Measurements from ENCODE around the gene LAMA2. TPM values are rescaled to one million over a fixed set of nuclear protein-coding genes. Genes with fewer than 3 reads are reported as not detected.
A peak's percentile ranks its signal among the peaks of the same experiment; 100 is the strongest.

Gene LAMA2
- total RNA-seq, 1 experiment from 2014 or later: 8.2 TPM

DNA sequence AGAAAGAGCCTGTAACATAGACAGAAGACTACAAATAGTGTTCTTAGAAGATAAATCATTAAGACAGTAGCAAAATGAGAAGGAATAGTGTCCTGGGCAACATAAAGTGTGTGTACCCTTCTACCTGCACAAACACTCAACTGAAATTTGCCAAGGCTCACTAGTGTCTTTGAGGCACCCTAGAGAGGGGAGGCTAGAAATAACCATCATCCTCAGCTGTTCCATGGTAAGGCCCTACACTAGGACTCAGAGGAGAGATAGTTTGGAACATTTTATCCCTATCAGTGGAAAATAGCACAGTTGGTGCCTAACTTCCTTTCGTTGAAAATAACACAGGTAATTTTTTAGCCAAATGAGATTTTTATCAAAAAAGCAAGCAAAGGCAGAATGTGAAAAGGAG, 230.7 kb downstream of the LAMA2 start (continued):
- TF ChIP-seq, protein P1, sequence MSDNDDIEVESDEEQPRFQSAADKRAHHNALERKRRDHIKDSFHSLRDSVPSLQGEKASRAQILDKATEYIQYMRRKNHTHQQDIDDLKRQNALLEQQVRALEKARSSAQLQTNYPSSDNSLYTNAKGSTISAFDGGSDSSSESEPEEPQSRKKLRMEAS (IDR thresholded peaks at IDR 0.05): no peak
- TF ChIP-seq CEBPB (IDR thresholded peaks at IDR 0.05; ENCODE audit: low read depth): no peak
- TF ChIP-seq YY1 (IDR thresholded peaks at IDR 0.05; ENCODE audit: extremely low read depth, insufficient replicate concordance, low read depth, low read length): no peak
- TF ChIP-seq EGR1 (IDR thresholded peaks at IDR 0.05; ENCODE audit: low read depth): no peak
- TF ChIP-seq ELF1 (IDR thresholded peaks at IDR 0.05; ENCODE audit: borderline replicate concordance, low read depth): no peak

DNA sequence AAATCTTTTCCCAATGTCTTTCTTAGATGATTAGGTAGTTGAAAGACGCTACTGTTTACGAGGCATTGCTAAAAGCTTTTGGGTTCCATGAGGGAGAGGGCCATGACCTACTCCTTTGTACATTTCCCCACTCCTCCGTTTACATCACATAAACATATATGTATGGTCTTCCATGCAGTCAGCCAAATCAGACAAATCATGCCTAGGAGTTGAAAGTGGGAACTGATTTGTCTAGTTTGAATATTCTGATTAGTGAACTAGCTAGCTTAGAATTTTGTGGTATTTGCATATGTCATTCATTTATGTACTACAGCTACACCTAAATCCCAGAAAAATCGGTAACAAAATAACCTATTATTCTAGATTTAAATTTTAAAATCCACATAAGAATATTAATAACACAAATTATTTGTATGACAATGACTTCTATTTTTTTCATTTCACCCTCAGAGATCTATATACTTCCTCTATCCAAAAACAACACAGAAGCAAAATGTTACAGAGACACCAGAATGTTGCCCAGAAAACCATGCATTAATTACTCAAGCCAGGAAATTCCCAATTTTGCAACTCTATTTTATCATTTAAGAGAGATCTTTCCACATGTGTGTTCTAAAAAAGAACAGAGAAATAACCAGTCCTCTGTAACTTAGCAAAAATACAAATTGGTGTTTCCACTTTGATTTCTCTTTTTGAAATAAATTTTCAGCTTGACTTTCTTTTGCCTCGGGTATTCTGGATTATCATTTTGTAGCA, 231.9 kb downstream of the LAMA2 start:
- RAD21 ChIA-PET (ENCODE audit: low non-redundant PET in 1 of 2, low total read pairs in 2 of 2, uncharacterized antibody in 2 of 2, unreplicated experiment in 2 of 2): no interaction called here
- Histone ChIP-seq H3K9ac (ENCODE audit: low read length) (no peak overlapping the region), H4K20me1 (ENCODE audit: insufficient read depth) (no peaks in the 10 kb centered on the region), H3K9me3 (ENCODE audit: control insufficient read depth in 1 of 2, insufficient read depth in 1 of 2, low read depth in 1 of 2, low read length in 2 of 2) (no peaks in the 10 kb centered on the region), H3K4me1 (ENCODE audit: control insufficient read depth in 1 of 2, insufficient read depth in 2 of 2, low read length in 2 of 2) (no peaks in the 10 kb centered on the region), H3K79me2 (ENCODE audit: insufficient read depth, low read length) (no peaks in the 10 kb centered on the region), H2AFZ (ENCODE audit: low read depth, low read length, poor library complexity, severe bottlenecking) (peak overlapping the region; percentile 42), H3K36me3 (ENCODE audit: control insufficient read depth in 1 of 2, insufficient read depth in 2 of 2, low read length in 2 of 2) (no peaks in the 10 kb centered on the region), H3K27ac (ENCODE audit: low read depth, low read length) (no peak overlapping the region), H3K9me2 (ENCODE audit: insufficient read depth) (no peaks in the 10 kb centered on the region), H3K27me3 (ENCODE audit: insufficient read depth, low read length) (no peaks in the 10 kb centered on the region), H3K4me2 (ENCODE audit: low read length) (no peak overlapping the region), H3K4me3 (replicated peaks in 1 of 2; ENCODE audit: low read depth in 1 of 2, low read length in 2 of 2) (no peak overlapping the region)
- DNase-seq (ENCODE audit: low read depth, low spot score) (no peak), ATAC-seq (no peak)
- intact Hi-C loops (cut with micrococcal nuclease): no loop called here
- TF ChIP-seq TCF7L2 (IDR thresholded peaks at IDR 0.05; ENCODE audit: borderline replicate concordance, extremely low read depth, insufficient read depth, insufficient read length) (no peak), ZNF274 (IDR thresholded peaks at IDR 0.05; ENCODE audit: low read depth, low read length) (no peak), JUND (IDR thresholded peaks at IDR 0.05) (no peak), CEBPB (IDR thresholded peaks at IDR 0.05; ENCODE audit: low read depth) (no peak), FOSL1 (IDR thresholded peaks at IDR 0.05; ENCODE audit: low read depth) (no peak)
- TF ChIP-seq, protein P1 (IDR thresholded peaks at IDR 0.05): no peak
- TF ChIP-seq, protein P2, sequence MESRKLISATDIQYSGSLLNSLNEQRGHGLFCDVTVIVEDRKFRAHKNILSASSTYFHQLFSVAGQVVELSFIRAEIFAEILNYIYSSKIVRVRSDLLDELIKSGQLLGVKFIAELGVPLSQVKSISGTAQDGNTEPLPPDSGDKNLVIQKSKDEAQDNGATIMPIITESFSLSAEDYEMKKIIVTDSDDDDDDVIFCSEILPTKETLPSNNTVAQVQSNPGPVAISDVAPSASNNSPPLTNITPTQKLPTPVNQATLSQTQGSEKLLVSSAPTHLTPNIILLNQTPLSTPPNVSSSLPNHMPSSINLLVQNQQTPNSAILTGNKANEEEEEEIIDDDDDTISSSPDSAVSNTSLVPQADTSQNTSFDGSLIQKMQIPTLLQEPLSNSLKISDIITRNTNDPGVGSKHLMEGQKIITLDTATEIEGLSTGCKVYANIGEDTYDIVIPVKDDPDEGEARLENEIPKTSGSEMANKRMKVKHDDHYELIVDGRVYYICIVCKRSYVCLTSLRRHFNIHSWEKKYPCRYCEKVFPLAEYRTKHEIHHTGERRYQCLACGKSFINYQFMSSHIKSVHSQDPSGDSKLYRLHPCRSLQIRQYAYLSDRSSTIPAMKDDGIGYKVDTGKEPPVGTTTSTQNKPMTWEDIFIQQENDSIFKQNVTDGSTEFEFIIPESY (IDR thresholded peaks at IDR 0.05; ENCODE audit: extremely low read depth, insufficient replicate concordance, low read length): no peak
- TF ChIP-seq, protein P3, sequence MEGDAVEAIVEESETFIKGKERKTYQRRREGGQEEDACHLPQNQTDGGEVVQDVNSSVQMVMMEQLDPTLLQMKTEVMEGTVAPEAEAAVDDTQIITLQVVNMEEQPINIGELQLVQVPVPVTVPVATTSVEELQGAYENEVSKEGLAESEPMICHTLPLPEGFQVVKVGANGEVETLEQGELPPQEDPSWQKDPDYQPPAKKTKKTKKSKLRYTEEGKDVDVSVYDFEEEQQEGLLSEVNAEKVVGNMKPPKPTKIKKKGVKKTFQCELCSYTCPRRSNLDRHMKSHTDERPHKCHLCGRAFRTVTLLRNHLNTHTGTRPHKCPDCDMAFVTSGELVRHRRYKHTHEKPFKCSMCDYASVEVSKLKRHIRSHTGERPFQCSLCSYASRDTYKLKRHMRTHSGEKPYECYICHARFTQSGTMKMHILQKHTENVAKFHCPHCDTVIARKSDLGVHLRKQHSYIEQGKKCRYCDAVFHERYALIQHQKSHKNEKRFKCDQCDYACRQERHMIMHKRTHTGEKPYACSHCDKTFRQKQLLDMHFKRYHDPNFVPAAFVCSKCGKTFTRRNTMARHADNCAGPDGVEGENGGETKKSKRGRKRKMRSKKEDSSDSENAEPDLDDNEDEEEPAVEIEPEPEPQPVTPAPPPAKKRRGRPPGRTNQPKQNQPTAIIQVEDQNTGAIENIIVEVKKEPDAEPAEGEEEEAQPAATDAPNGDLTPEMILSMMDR (IDR thresholded peaks at IDR 0.05 in 2 of 3, conservative IDR thresholded peaks at IDR 0.05 in 1 of 3; ENCODE audit: borderline replicate concordance in 1 of 3, insufficient read depth in 1 of 3, low read depth in 2 of 3, low read length in 2 of 3): no peak
- CTCF ChIA-PET: no interaction called here
- no TSS peak for BruUV-seq (replicated peaks)
- POLR2A ChIA-PET: no interaction called here
